Measurements from ENCODE around the gene PRKRA.

Gene PRKRA

GRCh38 chr2:178448968-178449661 lies 1.9 kb downstream of the PRKRA start:
- TF ChIP-seq, protein P1, sequence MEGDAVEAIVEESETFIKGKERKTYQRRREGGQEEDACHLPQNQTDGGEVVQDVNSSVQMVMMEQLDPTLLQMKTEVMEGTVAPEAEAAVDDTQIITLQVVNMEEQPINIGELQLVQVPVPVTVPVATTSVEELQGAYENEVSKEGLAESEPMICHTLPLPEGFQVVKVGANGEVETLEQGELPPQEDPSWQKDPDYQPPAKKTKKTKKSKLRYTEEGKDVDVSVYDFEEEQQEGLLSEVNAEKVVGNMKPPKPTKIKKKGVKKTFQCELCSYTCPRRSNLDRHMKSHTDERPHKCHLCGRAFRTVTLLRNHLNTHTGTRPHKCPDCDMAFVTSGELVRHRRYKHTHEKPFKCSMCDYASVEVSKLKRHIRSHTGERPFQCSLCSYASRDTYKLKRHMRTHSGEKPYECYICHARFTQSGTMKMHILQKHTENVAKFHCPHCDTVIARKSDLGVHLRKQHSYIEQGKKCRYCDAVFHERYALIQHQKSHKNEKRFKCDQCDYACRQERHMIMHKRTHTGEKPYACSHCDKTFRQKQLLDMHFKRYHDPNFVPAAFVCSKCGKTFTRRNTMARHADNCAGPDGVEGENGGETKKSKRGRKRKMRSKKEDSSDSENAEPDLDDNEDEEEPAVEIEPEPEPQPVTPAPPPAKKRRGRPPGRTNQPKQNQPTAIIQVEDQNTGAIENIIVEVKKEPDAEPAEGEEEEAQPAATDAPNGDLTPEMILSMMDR (conservative IDR thresholded peaks at IDR 0.05; ENCODE audit: low read length) = no peak
- H3K4me3 ChIP-seq (ENCODE audit: low read length) = no peak overlapping the region; the same call in 1 of the 2 replicates
- DNase-seq (ENCODE audit: low read depth) = no peak

- no peak for DNase-seq (ENCODE audit: low read depth)
- H3K4me3 ChIP-seq (ENCODE audit: low read length) = no peak overlapping the region
- TF ChIP-seq, protein P1 (conservative IDR thresholded peaks at IDR 0.05; ENCODE audit: low read length) = no peak
Observed at GRCh38 chr2:178441426-178441825, 9.5 kb downstream of the PRKRA start.

DNA sequence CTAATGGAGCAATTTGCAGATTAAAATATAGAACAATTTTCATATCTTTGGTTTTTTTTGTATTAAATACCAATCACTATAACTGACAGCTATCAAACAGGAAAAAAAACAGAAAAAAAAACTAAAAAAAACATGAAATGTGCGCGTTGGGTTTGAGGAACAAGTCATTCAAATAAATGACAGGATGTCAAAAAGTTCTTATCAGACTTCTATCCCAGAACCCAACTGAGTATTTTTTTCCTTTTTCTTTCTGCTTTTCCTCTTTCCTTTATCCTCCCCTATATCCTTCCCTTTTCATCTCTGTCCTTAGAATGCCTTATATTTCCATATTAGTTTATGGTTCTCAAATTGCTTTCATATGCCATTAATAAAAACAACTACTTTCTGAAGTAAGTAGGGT lies 14.3 kb downstream of the PRKRA start:
- TF ChIP-seq, protein P1 (conservative IDR thresholded peaks at IDR 0.05; ENCODE audit: low read length) = no peak
- no peak for DNase-seq (ENCODE audit: low read depth)
- no peak overlapping the region for H3K4me3 ChIP-seq (ENCODE audit: low read length)

GRCh38 chr2:178429336-178429735 lies 21.6 kb downstream of the PRKRA start:
- DNase-seq (ENCODE audit: low read depth) = no peak
- TF ChIP-seq, protein P1 (conservative IDR thresholded peaks at IDR 0.05; ENCODE audit: low read length) = no peak

GRCh38 chr2:178428396-178428806 lies 22.6 kb downstream of the PRKRA start:
- H3K4me3 ChIP-seq (ENCODE audit: low read length) = no peak overlapping the region
- DNase-seq (ENCODE audit: low read depth) = no peak
- TF ChIP-seq, protein P1 (conservative IDR thresholded peaks at IDR 0.05; ENCODE audit: low read length) = no peak

More at GRCh38 chr2:178429336-178429735, 21.6 kb downstream of the PRKRA start:
- H3K4me3 ChIP-seq (ENCODE audit: low read length) = no peak overlapping the region

- no peak overlapping the region for H3K4me3 ChIP-seq (ENCODE audit: low read length)
- no peak for DNase-seq (ENCODE audit: low read depth)
- TF ChIP-seq, protein P1 (conservative IDR thresholded peaks at IDR 0.05; ENCODE audit: low read length) = no peak
Observed at GRCh38 chr2:178427458-178427857, 23.5 kb downstream of the PRKRA start.

- TF ChIP-seq, protein P1 (conservative IDR thresholded peaks at IDR 0.05; ENCODE audit: low read length) = no peak
- DNase-seq (ENCODE audit: low read depth) = peak; percentile 28
- H3K4me3 ChIP-seq (ENCODE audit: low read length) = no peak overlapping the region
Observed at GRCh38 chr2:178426388-178426787, 24.6 kb downstream of the PRKRA start.

All from AG10803 (cell line).